K562 (cell line): ENCODE measurements around the gene FTO. TPM values are rescaled to one million over a fixed set of nuclear protein-coding genes. Genes with fewer than 3 reads are reported as not detected.

Experiments
- ATAC-seq: fragments of 200-7000 bp; cut with Tn5 transposase; 3 replicates; pipeline ENCODE4 v1.9.1; 2020; ENCODE audit warnings: moderate library complexity
- BruUV-seq: library from RNA; stranded (reverse); fragments of 400-500 nt; replicated peaks from 2 replicates; lab custom pipeline; 2021; lab: Mats Ljungman, UMichigan
- CTCF ChIA-PET: fragments of 300-600 bp; formaldehyde crosslinking; extraction: SDS; loops from one replicate; lab custom pipeline; 2021; ENCODE audit warnings: low intra/inter-chr PET ratio; lab: Yijun Ruan, JAX
- POLR2A ChIA-PET: fragments of 300-600, 350-650 bp; sonication (Branson Sonifier 250); formaldehyde crosslinking; extraction: SDS; loops from one replicate; lab custom pipeline; 2021; ENCODE audit warnings: antibody characterized with exemption, inconsistent platforms; lab: Yijun Ruan, JAX
- DNase-seq, 4 experiments: peaks; one replicate each; pipeline versions ENCODE4 v3.0.0 to v3.0.0-alpha.2; 2011 to 2018; ENCODE audit warnings: low spot score in 3 of 4, mixed read lengths in 3 of 4; ENCODE audit errors: extremely low read depth in 1 of 4
- FAIRE-seq: peaks from 2 replicates; lab custom pipeline; 2011; peaks lifted over from hg19 to GRCh38; lab: Jason Lieb, UNC
- H2AFZ ChIP-seq: 2 replicates; pipeline ENCODE4 v1.6.0; 2011; ENCODE audit warnings: low read depth, low read length, control low read depth, inconsistent platforms
- H3K27ac ChIP-seq: fragments of 200-600 bp; 3 replicates; pipeline ENCODE4 v1.8.0; 2011; ENCODE audit warnings: low read depth, mild to moderate bottlenecking, control low read depth, inconsistent platforms, low read length, moderate library complexity, mixed read lengths; ENCODE audit errors: extremely low read depth
- H3K27me3 ChIP-seq, 2 experiments: fragments of 300-600 bp in 1 of 2; 2 replicates in 1 of 2; 3 replicates in 1 of 2; pipeline versions ENCODE4 v1.6.0 to v1.8.0; 2011; ENCODE audit warnings: inconsistent platforms in 2 of 2, low read length in 2 of 2, mild to moderate bottlenecking in 1 of 2, mixed read lengths in 1 of 2, moderate library complexity in 1 of 2; ENCODE audit not compliant: control insufficient read depth in 2 of 2, insufficient read depth in 2 of 2
- H3K36me3 ChIP-seq: fragments of 300-600 bp; 3 replicates; pipeline ENCODE4 v1.8.0; 2011; ENCODE audit warnings: mild to moderate bottlenecking, low read length, inconsistent platforms; ENCODE audit not compliant: control insufficient read depth, insufficient read depth
- H3K4me1 ChIP-seq, 2 experiments: fragments of 200-600 bp in 1 of 2; replicated peaks in 1 of 2; 2 replicates in 1 of 2; 3 replicates in 1 of 2; pipeline versions ENCODE4 v1.5.1 to v1.8.0; 2011; ENCODE audit warnings: inconsistent platforms in 2 of 2, low read length in 2 of 2, mild to moderate bottlenecking in 1 of 2, mixed read lengths in 1 of 2, moderate library complexity in 1 of 2; ENCODE audit not compliant: control insufficient read depth in 2 of 2, insufficient read depth in 2 of 2
- H3K4me2 ChIP-seq: 2 replicates; pipeline ENCODE4 v1.6.1; 2011; ENCODE audit warnings: low read length, control low read depth, inconsistent platforms, mixed read lengths; ENCODE audit not compliant: insufficient read depth
- H3K4me3 ChIP-seq: fragments of 200-600 bp; sonication (generic), shearing (Covaris generic); 2 replicates; pipeline ENCODE4 v1.5.1; 2016; ENCODE audit warnings: control low read depth, inconsistent platforms
- H3K79me2 ChIP-seq: fragments of 200-600 bp; 3 replicates; pipeline ENCODE4 v1.8.0; 2011; ENCODE audit warnings: low read length, inconsistent platforms; ENCODE audit not compliant: control insufficient read depth, insufficient read depth
- H3K9ac ChIP-seq, 2 experiments: 2 replicates each; pipeline versions ENCODE4 v1.6.0 to v1.6.1; 2011; ENCODE audit warnings: low read depth in 2 of 2, low read length in 2 of 2, control low read depth in 1 of 2, inconsistent platforms in 1 of 2, mild to moderate bottlenecking in 1 of 2, mixed read lengths in 1 of 2; ENCODE audit not compliant: insufficient read depth in 1 of 2
- H3K9me1 ChIP-seq: one replicate; pipeline ENCODE4 v1.6.0; 2011; ENCODE audit warnings: inconsistent platforms, mild to moderate bottlenecking, low read length, moderate library complexity; ENCODE audit not compliant: control insufficient read depth, insufficient read depth
- H3K9me3 ChIP-seq: replicated peaks from 2 replicates; pipeline ENCODE4 v1.5.1; 2011; ENCODE audit warnings: low read depth, low read length, inconsistent platforms; ENCODE audit not compliant: control insufficient read depth, insufficient read depth
- H4K20me1 ChIP-seq: replicated peaks from 2 replicates; pipeline ENCODE4 v1.6.1; 2011; ENCODE audit warnings: low read length, inconsistent platforms, mixed read lengths; ENCODE audit not compliant: control insufficient read depth, insufficient read depth
- MAFF ChIP-seq: IDR thresholded peaks from 2 replicates; pipeline ENCODE4 v1.6.1; 2012; ENCODE audit warnings: low read length, improper control_type of control experiment
- MTA2 ChIP-seq: fragments of 450-650 bp; IDR thresholded peaks from 2 replicates; pipeline ENCODE4 v1.6.1; 2016; ENCODE audit warnings: low read depth
- NFE2 ChIP-seq: IDR thresholded peaks from 2 replicates; pipeline ENCODE4 v1.6.1; 2014; ENCODE audit warnings: antibody characterized with exemption, low read depth
- RBFOX2 ChIP-seq: fragments of 200-400 bp; formaldehyde crosslinking; IDR thresholded peaks from 2 replicates; pipeline ENCODE4 v1.6.1; 2017; ENCODE audit warnings: low read depth, mild to moderate bottlenecking, low read length, moderate library complexity
- ZFPM2 ChIP-seq: fragments of 250-450 bp; sonication (Bioruptor Pico); IDR thresholded peaks from 2 replicates; pipeline ENCODE4 v1.5.1; 2022; ENCODE audit warnings: mild to moderate bottlenecking
- ZNF212 ChIP-seq: fragments of 450-650 bp; formaldehyde crosslinking; IDR thresholded peaks from 2 replicates; pipeline ENCODE4 v1.4.0; 2020; ENCODE audit warnings: mild to moderate bottlenecking
- ZNF224 ChIP-seq: sonication (generic); formaldehyde crosslinking; IDR thresholded peaks from 2 replicates; pipeline ENCODE4 v1.8.0; 2022; ENCODE audit warnings: mild to moderate bottlenecking, missing genetic modification reagents
- WGBS: fragments of 100-300 bp; shearing (Covaris generic); methylation state at CpG from one replicate; pipeline ENCODE4 v1.1.6; 2016; ENCODE audit warnings: low coverage, mixed read lengths; ENCODE audit not compliant: insufficient coverage; ENCODE audit errors: missing lambda C conversion rate; 5-methylcytosine and 5-hydroxymethylcytosine counted together
- in situ Hi-C: fragments of 300-500 bp; cut with MboI; formaldehyde crosslinking; loops from 4 replicates; pipeline ENCODE4 v1.15.0; 2018; ENCODE audit warnings: inconsistent platforms, mixed read lengths
- intact Hi-C: fragments of 100-400 bp; cut with micrococcal nuclease; formaldehyde crosslinking; loops from 2 replicates; pipeline ENCODE4 v1.14.2; 2022
- polyA plus RNA-seq, 8 experiments: library from polyadenylated mRNA; depleted of rRNA in 4 of 8; stranded (reverse) in 5 of 8; unstranded in 3 of 8; fragments of >200 nt; fragmentation: Nextera tagmentation in 2 of 8; fragmentation: Illumina TruSeq in 1 of 8; extraction: Ambion mirVana in 2 of 8; extraction: Trizol in 1 of 8; gene quantifications; 2 replicates each; pipeline versions ENCODE4 v1.2.1 to v1.2.3, GENCODE V29; 2011 to 2014; ENCODE audit warnings: inconsistent platforms in 1 of 8, missing spikeins in 1 of 8
- total RNA-seq, 7 experiments: library from RNA; depleted of rRNA in 6 of 7; stranded (reverse); fragments of >200 nt in 6 of 7; fragmentation: Illumina TruSeq in 2 of 7; extraction: Trizol in 2 of 7; gene quantifications; 2 replicates each; pipeline versions ENCODE4 v1.2.1 to v1.2.3, GENCODE V29; 2011 to 2021; ENCODE audit warnings: low replicate concordance in 1 of 7
- TF ChIP-seq, protein P1 (sequence below): fragments of 250-450 bp; sonication (Bioruptor Pico); IDR thresholded peaks from 2 replicates; pipeline ENCODE4 v1.4.0; 2020; ENCODE audit warnings: mild to moderate bottlenecking, moderate library complexity
- TF ChIP-seq, protein P2 (sequence below): sonication (generic); formaldehyde crosslinking; IDR thresholded peaks from 2 replicates; pipeline ENCODE4 v1.8.0; 2022; ENCODE audit warnings: mild to moderate bottlenecking, missing genetic modification reagents, borderline replicate concordance
- TF ChIP-seq, protein P3 (sequence below): fragments of 450-650 bp; IDR thresholded peaks from 2 replicates; pipeline ENCODE4 v1.6.1; 2017; ENCODE audit warnings: mild to moderate bottlenecking, moderate library complexity
- TF ChIP-seq, protein P4 (sequence below): fragments of 150-350 bp; IDR thresholded peaks from 2 replicates; pipeline ENCODE4 v1.6.1; 2014; ENCODE audit warnings: low read depth, mild to moderate bottlenecking, low read length, borderline replicate concordance

Gene FTO
- total and polyA plus RNA-seq, 9 of the 15 experiments (the other 6 are each of a cell fraction or from before 2014, with no cell fraction given) = 11.3 to 27.7 (median 25.5) TPM

DNA sequence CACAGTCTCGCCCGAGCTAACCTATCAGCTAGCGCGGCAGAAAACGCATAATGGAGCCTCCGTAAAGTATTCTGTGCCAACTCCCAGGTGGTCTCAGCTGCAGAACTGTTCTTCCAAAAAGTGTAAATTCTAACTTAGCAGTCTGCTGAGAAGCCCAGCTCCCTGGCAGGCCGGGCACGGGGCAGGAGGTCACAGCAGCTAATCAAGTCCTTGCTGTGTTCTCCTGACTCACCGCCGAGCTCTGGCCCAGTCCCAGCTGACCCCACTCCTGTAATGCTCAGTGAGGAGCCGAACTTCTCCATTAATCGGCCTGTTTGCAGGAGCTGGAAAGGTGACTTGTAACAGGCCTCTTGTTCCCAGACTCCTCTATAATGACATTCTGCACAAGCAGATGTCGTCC lies 389.3 kb downstream of the FTO start (continued):
- TF ChIP-seq, protein P1, sequence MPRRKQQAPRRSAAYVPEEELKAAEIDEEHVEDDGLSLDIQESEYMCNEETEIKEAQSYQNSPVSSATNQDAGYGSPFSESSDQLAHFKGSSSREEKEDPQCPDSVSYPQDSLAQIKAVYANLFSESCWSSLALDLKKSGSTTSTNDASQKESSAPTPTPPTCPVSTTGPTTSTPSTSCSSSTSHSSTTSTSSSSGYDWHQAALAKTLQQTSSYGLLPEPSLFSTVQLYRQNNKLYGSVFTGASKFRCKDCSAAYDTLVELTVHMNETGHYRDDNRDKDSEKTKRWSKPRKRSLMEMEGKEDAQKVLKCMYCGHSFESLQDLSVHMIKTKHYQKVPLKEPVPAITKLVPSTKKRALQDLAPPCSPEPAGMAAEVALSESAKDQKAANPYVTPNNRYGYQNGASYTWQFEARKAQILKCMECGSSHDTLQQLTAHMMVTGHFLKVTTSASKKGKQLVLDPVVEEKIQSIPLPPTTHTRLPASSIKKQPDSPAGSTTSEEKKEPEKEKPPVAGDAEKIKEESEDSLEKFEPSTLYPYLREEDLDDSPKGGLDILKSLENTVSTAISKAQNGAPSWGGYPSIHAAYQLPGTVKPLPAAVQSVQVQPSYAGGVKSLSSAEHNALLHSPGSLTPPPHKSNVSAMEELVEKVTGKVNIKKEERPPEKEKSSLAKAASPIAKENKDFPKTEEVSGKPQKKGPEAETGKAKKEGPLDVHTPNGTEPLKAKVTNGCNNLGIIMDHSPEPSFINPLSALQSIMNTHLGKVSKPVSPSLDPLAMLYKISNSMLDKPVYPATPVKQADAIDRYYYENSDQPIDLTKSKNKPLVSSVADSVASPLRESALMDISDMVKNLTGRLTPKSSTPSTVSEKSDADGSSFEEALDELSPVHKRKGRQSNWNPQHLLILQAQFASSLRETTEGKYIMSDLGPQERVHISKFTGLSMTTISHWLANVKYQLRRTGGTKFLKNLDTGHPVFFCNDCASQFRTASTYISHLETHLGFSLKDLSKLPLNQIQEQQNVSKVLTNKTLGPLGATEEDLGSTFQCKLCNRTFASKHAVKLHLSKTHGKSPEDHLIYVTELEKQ (CRISPR knock-in tag) = no peak
- TF ChIP-seq, all 486 proteins: peak for 0

DNA sequence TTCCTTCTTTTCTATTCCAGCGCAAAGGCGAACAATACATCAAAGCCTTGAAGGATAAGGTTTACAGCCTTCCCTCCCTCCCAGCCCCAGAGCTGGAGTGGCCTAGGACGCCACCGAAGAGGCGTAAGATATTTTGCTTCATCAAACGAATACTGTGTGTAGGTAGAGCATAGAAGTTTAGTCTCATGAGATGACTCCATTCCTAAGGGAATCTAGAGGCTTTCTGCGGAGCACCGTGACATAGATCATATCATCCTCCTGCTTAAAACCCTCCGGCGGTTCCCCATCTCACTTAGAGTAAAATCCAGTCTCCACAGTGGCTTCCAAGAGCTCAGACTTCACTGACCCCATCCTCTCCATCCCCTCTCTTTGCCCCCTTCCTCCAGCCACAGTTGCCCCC lies 390.7 kb downstream of the FTO start:
- WGBS = 31% methylated on average over 8 of the region's 10 CpGs
- TF ChIP-seq, protein P2, sequence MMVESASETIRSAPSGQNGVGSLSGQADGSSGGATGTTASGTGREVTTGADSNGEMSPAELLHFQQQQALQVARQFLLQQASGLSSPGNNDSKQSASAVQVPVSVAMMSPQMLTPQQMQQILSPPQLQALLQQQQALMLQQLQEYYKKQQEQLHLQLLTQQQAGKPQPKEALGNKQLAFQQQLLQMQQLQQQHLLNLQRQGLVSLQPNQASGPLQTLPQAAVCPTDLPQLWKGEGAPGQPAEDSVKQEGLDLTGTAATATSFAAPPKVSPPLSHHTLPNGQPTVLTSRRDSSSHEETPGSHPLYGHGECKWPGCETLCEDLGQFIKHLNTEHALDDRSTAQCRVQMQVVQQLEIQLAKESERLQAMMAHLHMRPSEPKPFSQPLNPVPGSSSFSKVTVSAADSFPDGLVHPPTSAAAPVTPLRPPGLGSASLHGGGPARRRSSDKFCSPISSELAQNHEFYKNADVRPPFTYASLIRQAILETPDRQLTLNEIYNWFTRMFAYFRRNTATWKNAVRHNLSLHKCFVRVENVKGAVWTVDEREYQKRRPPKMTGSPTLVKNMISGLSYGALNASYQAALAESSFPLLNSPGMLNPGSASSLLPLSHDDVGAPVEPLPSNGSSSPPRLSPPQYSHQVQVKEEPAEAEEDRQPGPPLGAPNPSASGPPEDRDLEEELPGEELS = no peak
- TF ChIP-seq ZNF212 (no peak), ZNF224 (CRISPR knock-in tag) (no peak), RBFOX2 (no peak), MAFF (no peak), MTA2 (no peak), NFE2 (no peak), ZFPM2 (CRISPR knock-in tag) (no peak)
- TF ChIP-seq, protein P3, sequence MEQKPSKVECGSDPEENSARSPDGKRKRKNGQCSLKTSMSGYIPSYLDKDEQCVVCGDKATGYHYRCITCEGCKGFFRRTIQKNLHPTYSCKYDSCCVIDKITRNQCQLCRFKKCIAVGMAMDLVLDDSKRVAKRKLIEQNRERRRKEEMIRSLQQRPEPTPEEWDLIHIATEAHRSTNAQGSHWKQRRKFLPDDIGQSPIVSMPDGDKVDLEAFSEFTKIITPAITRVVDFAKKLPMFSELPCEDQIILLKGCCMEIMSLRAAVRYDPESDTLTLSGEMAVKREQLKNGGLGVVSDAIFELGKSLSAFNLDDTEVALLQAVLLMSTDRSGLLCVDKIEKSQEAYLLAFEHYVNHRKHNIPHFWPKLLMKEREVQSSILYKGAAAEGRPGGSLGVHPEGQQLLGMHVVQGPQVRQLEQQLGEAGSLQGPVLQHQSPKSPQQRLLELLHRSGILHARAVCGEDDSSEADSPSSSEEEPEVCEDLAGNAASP = no peak
- TF ChIP-seq, protein P4, sequence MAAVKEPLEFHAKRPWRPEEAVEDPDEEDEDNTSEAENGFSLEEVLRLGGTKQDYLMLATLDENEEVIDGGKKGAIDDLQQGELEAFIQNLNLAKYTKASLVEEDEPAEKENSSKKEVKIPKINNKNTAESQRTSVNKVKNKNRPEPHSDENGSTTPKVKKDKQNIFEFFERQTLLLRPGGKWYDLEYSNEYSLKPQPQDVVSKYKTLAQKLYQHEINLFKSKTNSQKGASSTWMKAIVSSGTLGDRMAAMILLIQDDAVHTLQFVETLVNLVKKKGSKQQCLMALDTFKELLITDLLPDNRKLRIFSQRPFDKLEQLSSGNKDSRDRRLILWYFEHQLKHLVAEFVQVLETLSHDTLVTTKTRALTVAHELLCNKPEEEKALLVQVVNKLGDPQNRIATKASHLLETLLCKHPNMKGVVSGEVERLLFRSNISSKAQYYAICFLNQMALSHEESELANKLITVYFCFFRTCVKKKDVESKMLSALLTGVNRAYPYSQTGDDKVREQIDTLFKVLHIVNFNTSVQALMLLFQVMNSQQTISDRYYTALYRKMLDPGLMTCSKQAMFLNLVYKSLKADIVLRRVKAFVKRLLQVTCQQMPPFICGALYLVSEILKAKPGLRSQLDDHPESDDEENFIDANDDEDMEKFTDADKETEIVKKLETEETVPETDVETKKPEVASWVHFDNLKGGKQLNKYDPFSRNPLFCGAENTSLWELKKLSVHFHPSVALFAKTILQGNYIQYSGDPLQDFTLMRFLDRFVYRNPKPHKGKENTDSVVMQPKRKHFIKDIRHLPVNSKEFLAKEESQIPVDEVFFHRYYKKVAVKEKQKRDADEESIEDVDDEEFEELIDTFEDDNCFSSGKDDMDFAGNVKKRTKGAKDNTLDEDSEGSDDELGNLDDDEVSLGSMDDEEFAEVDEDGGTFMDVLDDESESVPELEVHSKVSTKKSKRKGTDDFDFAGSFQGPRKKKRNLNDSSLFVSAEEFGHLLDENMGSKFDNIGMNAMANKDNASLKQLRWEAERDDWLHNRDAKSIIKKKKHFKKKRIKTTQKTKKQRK = no peak

More for the DNA sequence above, 390.7 kb downstream of the FTO start:
- POLR2A ChIA-PET = no interaction called here
- H3K36me3 ChIP-seq = no peaks in the 10 kb centered on the region
- ATAC-seq (no peak), DNase-seq (no peak), FAIRE-seq (no peak)
- no peak overlapping the region for H3K4me3 ChIP-seq
- H3K9me3 ChIP-seq = no peaks in the 10 kb centered on the region
- H3K27ac ChIP-seq = no peak overlapping the region
- H3K9ac ChIP-seq = no peak overlapping the region
- H3K79me2 ChIP-seq = no peaks in the 10 kb centered on the region
- CTCF ChIA-PET = no interaction called here
- no peaks in the 10 kb centered on the region; the same call in 1 of the 2 replicates for H4K20me1 ChIP-seq
- H3K4me2 ChIP-seq = no peak overlapping the region
- peaks cover 2 to 16% of the 10 kb centered on the region in 2 experiments; a peak in 3 of 5 replicates for H3K27me3 ChIP-seq
- H3K4me1 ChIP-seq = no peaks in the 10 kb centered on the region
- H3K9me1 ChIP-seq = no peaks in the 10 kb centered on the region
- H2AFZ ChIP-seq = no peak overlapping the region
- intact Hi-C loops = no loop called here
- BruUV-seq = no TSS peak
- in situ Hi-C loops = no loop called here
